Measurements from ENCODE around the gene COA7. TPM values are rescaled to one million over a fixed set of nuclear protein-coding genes. Genes with fewer than 3 reads are reported as not detected.

COA7 gene
- 10 to 100 TPM; 10.6 to 19.5 (median 16.3) TPM for total RNA-seq
- 10 to 100 TPM in 1 of 2 donors, 1 to 10 TPM in 1; 6.4 to 19.3 TPM for polyA plus RNA-seq
- long read RNA-seq, donor 1, full-length matches to known transcripts = 19 of 21 reads
- long read RNA-seq, donor 1, partial matches to known transcripts = 0 of 21 reads
- long read RNA-seq, donor 1, other reads (novel, unspliced or antisense) = 2 of 21 reads
- long read RNA-seq, donor 2, full-length matches to known transcripts = 66 of 73 reads
- long read RNA-seq, donor 2, partial matches to known transcripts = 3 of 73 reads
- long read RNA-seq, donor 2, other reads (novel, unspliced or antisense) = 4 of 73 reads
- long read RNA-seq, donor 3, full-length matches to known transcripts = 22 of 24 reads
- long read RNA-seq, donor 3, partial matches to known transcripts = 0 of 24 reads
- long read RNA-seq, donor 3, other reads (novel, unspliced or antisense) = 2 of 24 reads

- peaks cover 0 to 24% (median 8%) of the 10 kb centered on the region in 12 donors for H3K4me1 ChIP-seq
- DNase-seq = peak; percentile 90 to 93 (median 91)
- TF ChIP-seq CTCF (IDR thresholded peaks at IDR 0.05) (no peak), POLR2A (IDR thresholded peaks at IDR 0.05) (peak in 1 of 2 donors; percentile 42)
- H3K4me3 ChIP-seq = peak within 1 kb of the TSS; percentile 33 to 96 (median 76)
- H3K27me3 ChIP-seq = no peaks in the 10 kb centered on the region
- no peaks in the 10 kb centered on the region for H3K9me3 ChIP-seq
- intact Hi-C loops (cut with DNase I) = loop anchor here in 4 of 10 donors (2.0 to 10.0 kb wide), 6 partner anchors 146 to 641 kb away; partner anchors contain the start of genes ECHDC2 (in 2 of the 4), SCP2 (in 2 of the 4), BTF3L4 (in 1 of the 4) and CC2D1B (in 1 of the 4)
- ATAC-seq = peak; percentile 77 to 92 (median 90)
- H3K36me3 ChIP-seq = peaks cover 0 to under 1% (median 0%) of the 10 kb centered on the region in 9 donors
- 1 to 3% (median 2%) methylated on average over 36 to 68 of the region's 68 CpGs for WGBS, 4 donors
- H3K27ac ChIP-seq = peak within 1 kb of the TSS; percentile 47 to 91 (median 84)
Observed at GRCh38 chr1:52697795-52698674, at the start of gene COA7. COA7 (minus strand) TSS chr1:52698347; CDS start chr1:52698326, 21 bp downstream.

- no peak overlapping the region for H3K4me3 ChIP-seq
- H3K27me3 ChIP-seq = no peaks in the 10 kb centered on the region
- H3K9me3 ChIP-seq = no peaks in the 10 kb centered on the region
- DNase-seq = no peak
- no peak for TF ChIP-seq POLR2A (IDR thresholded peaks at IDR 0.05)
- no peak for TF ChIP-seq CTCF (IDR thresholded peaks at IDR 0.05)
- H3K27ac ChIP-seq = no peak overlapping the region
- intact Hi-C loops (cut with DNase I) = no loop called here
- no peaks in the 10 kb centered on the region for H3K36me3 ChIP-seq
- 76 to 90% (median 80%) methylated on average over 1 of the region's 1 CpG for WGBS, 4 donors
- no peak for ATAC-seq
- peaks cover 7 to 76% (median 35%) of the 10 kb centered on the region in 12 donors for H3K4me1 ChIP-seq
Observed at GRCh38 chr1:52747450-52747849, 49.3 kb upstream of the COA7 start.

- H3K36me3 ChIP-seq = no peaks in the 10 kb centered on the region
- H3K27me3 ChIP-seq = no peaks in the 10 kb centered on the region
- no peak overlapping the region for H3K4me3 ChIP-seq
- TF ChIP-seq POLR2A (IDR thresholded peaks at IDR 0.05) (no peak), CTCF (IDR thresholded peaks at IDR 0.05) (no peak)
- WGBS, 4 donors = 85 to 96% (median 89%) methylated on average over 4 of the region's 4 CpGs
- no peaks in the 10 kb centered on the region for H3K9me3 ChIP-seq
- no peak for ATAC-seq
- H3K4me1 ChIP-seq = peaks cover 0 to 63% (median 23%) of the 10 kb centered on the region in 12 donors
- no peak for DNase-seq
- intact Hi-C loops (cut with DNase I) = no loop called here
- no peak overlapping the region for H3K27ac ChIP-seq
Observed at GRCh38 chr1:52746189-52746588, 48.0 kb upstream of the COA7 start.

All from heart left ventricle (tissue), 16 donors.